Activated T-helper 1 cell treated with Interleukin-2 at 50 U/mL for 16 hours (primary cell): ENCODE measurements around the gene TANGO2.
"Not testable (repeated sequence)": the region's sequence is repeated elsewhere in the genome, so short reads cannot be mapped to it uniquely, and the experiment has no call there.

Source experiments
- DNase-seq: peaks from one replicate; pipeline ENCODE4 v3.0.0-alpha.2; 2020; ENCODE audit warnings: low read depth

TANGO2 gene

GRCh38 chr22:20064545-20065262 lies 43.8 kb downstream of the TANGO2 start:
- DNase-seq, result no peak

DNA sequence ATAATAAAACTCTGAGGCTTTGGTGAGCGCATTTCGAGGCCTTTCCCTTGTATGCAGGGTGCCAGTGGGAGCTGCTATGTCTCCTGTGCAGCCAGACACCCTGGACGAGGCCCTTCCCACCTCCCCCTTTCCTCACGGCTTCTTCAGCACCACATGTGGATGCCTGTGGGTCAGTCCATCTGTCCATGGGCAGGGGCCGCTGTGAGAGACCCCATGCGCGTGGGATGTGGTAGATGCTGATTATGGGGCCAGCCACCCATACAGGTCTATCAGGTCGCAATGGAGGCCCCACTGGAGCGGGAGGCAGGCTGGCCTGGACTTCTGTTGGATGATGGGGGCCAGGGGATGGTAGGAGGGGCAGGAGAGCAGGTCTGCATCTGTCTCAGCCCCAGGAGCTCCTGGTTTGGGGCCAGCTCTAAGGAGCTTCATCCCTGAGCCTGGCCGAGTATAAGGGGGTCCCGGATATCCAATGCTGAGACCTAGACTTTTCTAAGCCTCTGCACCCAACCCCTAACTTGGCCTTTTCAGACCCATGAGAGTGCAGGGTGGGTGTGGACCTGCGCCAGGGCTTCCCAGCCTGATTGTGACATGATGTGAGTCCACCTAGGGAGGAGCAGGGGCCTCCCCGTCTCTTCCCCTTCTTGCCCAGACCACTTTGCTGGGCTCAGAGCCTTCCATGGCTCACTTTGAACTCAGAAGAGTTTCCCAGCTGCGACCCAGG lies 45.1 kb downstream of the TANGO2 start:
- no peak for DNase-seq

GRCh38 chr22:20066617-20067383 lies 45.9 kb downstream of the TANGO2 start:
- no peak for DNase-seq

DNA sequence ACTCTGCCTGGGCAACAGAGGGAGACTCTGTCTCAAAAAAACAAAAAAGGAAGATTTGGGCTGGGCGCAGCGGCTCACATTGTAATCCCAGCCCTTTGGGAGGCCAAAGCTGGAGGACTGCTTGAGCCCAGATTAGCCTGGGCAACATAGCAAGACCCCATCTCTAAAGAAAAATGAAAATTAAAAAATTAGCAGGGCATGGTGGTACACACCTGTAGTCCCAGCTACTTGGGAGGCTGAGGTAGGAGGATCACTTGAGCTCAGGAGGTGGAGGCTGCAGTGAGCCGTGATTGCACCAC lies 46.4 kb downstream of the TANGO2 start:
- DNase-seq, result not testable (repeated sequence)

DNA sequence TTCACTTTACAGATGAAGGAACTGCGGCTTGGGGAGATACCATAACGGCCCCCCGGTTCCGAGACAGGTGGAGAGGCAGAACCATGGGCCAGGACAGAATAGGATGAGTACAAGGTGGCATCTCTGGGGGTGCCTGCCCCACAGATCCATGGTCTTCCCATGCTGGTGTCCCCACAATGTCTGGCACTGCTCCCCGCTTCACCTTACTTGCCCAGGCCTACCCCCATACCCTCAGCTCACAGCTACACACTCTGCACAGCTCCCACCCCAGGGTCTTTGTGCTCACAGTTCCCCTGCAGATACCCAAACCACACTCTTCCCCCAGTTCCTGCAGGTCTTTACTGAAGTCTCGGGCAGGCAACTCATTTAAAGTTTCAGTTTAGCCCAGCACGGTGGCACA lies 47.7 kb downstream of the TANGO2 start:
- DNase-seq, result no peak

DNA sequence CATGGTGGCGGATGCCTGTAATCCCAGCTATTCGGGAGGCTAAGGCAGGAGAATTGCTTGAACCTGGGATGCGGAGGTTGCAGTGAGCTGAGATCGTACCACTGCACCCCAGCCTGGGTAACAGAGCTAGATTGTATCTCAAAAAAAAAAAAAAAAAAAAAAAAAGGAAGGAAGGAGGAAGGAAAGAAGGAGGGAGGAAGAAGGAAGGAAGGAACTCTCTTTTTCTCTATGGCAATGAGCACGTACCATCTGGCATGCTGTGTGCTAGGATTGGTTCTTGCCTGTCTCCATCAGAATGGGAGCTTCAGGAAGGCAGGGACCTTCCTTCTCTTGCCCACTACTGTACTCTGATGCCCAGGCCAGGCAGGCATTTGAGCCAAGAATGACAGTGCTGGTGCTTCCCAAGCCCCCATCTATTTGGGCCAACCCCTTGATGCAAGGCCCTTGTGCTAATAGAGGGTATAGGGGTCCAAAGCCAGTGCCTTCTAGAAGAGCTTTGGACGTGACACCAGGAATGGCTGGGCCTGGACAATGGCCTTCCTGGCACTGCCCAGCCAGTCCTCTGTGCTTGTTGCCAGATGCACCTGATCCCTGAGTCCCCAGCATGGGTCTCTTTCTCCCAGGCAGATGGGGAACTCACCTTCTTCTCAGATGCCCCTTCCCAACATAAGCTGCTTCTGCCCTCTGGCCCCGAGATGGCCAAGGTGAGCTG lies 48.6 kb downstream of the TANGO2 start:
- DNase-seq, result no peak

GRCh38 chr22:20071524-20071972 lies 50.6 kb downstream of the TANGO2 start:
- no peak for DNase-seq

DNA sequence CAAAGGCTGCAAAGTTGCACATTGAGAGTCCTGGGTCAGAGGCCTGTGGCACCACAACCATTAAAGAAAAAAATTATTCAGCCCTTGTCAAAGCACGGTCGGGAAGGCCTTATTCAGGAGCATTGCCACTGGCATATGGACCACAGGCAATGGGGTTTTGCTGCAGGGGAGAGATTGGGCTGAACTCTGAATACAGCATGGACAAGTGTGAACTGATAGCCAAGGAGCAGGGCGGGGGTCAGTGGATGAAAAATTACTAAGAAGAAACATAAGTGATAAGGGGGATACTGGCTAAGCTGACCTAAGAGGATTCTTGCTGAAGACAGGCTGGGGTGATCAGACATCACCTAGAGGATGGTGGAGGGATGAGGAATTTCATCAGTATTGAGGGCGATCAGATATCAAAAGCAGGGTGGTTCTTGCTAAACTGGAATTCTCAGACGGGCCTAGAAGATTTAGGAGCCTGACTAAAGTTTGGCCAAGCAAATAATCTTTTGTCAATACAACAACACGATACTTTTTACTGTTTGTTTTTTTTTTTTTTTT lies 55.8 kb downstream of the TANGO2 start:
- no peak for DNase-seq

- peak; percentile 66 for DNase-seq
Observed at GRCh38 chr22:20079745-20080444, 59.0 kb downstream of the TANGO2 start, which contains the start of gene DGCR8. TSS of gene DGCR8 (plus strand) at chr22:20080241. CDS start at chr22:20085964, 5,723 bp downstream.

GRCh38 chr22:20080445-20080775 lies 59.5 kb downstream of the TANGO2 start:
- DNase-seq, result peak; percentile 63

DNA sequence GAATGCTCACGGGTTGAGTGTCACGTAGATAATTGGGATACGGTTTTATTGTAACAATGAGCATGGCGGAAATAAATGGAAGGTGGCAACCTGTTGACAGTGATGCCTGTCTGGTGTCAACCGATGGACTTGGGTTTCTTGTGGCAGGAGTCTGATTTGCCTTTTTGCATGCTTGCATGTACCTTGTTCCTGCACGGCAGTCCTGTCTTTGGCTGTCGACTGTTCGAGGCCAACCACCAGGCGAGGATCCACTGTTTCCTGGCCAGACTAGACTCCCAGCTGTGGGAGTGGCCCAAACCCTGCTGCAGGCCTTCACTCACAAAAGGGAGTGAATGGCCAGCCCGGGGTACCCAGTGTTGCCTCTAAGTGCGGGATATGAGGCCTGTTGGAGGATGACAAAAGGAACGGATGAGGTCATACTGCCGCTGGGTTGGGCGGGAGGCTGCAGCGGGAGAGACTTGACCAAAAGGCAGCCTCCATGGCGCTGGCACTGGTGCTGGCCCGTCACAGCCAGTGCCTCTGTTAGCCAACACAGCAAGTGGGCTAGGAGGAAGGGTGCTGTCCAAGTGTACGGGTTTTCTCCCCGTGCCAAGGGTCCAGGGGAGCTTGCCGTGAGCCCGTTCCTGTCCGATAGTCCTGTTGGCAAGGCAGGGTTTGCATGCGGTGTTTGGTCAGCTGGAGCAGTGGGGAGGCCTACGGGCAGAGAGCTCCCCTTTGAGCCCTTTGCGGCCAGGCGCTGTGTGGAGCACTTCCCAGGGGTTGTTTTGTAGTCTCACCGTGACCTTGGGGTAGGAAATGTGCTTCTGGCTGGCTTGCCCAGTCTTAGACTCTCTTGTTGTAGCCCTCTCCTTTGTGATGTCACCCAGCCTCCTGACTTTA lies 60.1 kb downstream of the TANGO2 start:
- no peak for DNase-seq

DNA sequence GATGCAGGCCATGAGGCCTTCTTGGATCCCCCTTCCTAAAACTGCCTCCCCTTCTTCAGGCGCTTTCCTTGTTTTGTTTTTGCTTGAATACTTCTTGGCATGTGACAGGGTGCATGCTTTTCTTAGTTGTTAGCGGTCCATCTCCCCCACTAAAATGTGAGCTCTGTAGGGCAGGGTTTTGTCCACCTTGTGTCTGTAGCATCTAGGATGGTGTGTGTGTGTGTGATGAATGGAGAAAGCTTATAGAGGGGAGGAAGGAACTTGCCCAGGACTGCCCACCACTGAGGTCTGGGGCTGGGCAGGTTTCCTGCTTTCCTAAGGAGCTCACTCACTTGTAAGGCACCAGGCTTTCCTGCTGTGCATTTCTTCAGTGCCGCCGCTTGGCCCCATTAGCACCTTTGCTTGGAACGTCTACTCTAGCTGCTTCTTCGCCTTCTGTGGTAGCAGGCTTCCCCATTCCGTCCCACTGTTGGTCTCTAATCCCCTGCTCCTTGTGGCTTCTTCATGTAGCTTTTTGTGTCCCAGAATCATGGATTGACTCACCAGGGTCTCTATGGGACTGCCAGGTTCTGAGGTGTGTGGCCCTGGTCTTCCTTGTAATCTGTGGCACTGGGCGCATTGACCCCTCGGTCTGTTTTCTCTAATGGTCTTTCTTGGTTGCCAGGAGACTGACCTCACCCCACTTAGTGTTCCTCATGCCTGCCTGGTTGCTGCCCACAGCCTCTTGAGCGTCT lies 62.4 kb downstream of the TANGO2 start:
- no peak for DNase-seq

DNA sequence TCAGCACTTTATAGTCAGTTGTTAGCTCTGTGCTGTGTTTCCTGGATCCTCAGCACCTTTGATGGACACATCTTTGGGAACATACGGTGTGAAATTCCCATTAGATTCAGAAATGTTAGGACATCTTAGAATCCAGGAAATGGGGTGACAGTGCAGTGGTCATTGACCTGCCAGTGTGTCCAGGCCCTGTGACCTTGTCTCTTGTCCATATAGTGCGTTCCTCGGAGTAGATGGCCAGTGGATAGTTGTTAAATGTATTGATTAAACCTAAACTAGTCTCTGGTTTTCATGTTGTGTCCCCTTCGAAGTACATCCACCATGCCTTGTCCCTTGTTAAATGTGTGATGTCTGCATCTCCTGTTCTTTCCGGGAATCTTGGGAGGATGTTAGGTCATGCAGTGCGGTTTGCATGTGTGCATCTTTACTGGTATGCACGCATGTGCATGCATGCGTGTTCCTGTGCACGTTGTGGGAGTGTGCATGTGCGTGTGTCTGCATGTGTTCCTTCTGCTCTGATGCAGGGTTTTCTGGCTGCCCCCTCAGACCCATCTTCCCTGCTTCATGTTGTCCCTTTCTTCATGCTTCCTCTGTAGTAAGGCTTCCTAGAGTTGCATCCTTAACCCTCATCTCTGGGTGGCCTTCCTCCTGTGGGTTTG lies 63.1 kb downstream of the TANGO2 start:
- no peak for DNase-seq

DNA sequence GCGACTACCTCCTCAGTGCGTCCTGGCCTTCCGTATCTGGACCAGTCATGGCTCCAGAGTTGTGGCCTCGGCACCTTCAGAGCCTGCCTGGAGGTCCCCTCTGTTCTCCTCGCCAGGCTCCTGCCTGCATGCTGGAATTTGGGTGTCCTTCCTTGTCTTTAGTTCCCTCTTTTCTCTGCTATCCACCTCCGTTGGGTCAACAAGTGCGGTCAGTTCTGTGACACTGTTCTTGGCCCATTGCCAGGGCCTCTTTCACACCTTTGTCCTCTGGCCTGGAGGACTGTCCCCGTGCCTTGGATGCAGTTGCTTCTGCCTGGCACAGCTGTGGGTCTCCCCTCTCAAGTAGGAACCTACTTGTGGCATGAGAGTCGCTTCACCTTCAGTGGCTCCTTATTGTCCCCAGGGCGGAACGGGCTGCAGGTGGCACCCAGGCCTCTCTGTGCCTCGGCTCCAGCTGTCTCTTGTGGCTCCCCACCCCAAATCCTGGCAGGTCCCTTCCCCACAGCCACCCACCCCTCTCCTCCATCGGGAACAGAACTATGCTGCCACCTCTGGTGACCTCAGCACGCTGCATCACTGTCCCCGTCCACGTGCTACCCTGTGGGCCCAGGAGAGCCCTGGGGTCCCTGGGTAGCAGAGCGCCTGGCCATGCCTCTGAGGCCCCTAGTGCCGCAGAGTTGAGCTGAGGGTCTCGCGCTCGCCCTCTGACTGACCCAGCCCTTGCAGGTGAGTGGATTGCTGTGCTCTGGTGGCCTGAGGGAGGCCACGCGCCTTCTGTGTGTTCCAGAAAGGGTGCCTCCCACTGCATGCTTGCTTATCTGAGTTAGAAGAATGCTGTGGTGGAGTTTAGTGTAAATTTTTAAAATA lies 63.9 kb downstream of the TANGO2 start:
- DNase-seq, result no peak

- no peak for DNase-seq
Observed at GRCh38 chr22:20085651-20086050, 64.7 kb downstream of the TANGO2 start.

- DNase-seq, result no peak
Observed at GRCh38 chr22:20086101-20086599, 65.2 kb downstream of the TANGO2 start.

GRCh38 chr22:20086763-20087162 lies 65.9 kb downstream of the TANGO2 start:
- DNase-seq, result no peak
